Renal pelvis (tissue), 4 donors: ENCODE results near the gene LRRC14B. TPM values are rescaled to one million over a fixed set of nuclear protein-coding genes. Genes with fewer than 3 reads are reported as not detected.
A peak's percentile ranks its signal among the peaks of the same experiment; 100 is the strongest.
"Not testable (repeated sequence)": the region's sequence is repeated elsewhere in the genome, so short reads cannot be mapped to it uniquely, and the experiment has no call there.

Source experiments
- DNase-seq: peaks from one replicate; pipeline ENCODE4 v3.0.0-alpha.2; 2013
- polyA plus RNA-seq, 3 donors: library from polyadenylated mRNA; unstranded; fragments of 120-200 nt; gene quantifications; one replicate each; pipeline ENCODE4 v1.2.1, GENCODE V29; 2013; ENCODE audit not compliant: insufficient read length in 3 of 3

LRRC14B gene
- polyA plus RNA-seq, 3 donors, result 0.10 TPM; not detected in 1

- DNase-seq, result no peak
Measured at GRCh38 chr5:204966-205670, 13.8 kb downstream of the LRRC14B start.

DNA sequence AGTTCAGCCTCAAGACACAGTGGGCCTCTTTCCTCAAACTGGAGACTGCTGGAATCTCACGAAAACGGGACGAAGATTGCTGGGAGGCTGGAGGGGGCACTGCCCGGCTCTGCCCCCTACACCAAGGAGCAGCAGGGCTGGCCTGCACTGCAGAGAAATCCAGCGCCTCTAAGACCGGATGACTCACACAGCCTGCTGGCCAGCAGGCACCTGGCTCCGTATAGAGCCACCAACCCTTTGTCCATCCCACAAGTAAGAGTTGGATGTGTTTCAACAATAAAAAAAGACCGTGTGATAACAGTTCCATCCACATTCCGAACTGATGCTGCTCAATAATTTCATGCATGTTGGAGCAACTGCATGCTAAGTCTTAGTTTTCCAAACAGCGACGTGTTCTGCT lies 15.1 kb downstream of the LRRC14B start:
- DNase-seq, result no peak

DNA sequence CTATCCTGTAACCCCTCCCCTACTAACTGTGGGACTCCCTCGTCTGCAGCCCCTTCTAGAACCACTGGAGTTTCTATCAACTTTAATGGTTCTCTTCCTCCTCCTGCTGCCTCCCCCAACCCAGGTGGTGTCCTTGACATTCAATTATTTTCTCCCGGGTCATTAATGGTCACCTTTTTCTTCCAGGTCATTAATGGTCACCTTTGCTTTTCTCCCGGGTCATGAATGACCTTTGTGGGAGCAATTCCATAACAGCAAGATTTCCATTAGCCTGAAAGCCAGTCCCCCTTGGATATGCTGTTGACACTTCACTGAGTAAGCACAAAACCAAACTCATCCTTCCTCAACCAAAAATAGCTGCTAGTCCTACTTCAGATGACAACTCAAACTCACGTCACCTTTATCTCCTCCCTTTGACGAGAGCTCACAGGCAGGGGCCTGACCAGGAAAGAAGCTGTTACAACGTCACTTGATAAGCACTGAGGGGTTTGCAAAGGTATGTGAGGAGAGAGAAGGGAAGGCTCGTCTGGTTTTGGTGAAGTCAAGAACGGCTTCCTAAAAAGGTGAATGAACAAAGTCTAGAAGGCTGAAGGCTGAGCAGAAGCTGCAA lies 15.7 kb downstream of the LRRC14B start:
- DNase-seq, result no peak

DNA sequence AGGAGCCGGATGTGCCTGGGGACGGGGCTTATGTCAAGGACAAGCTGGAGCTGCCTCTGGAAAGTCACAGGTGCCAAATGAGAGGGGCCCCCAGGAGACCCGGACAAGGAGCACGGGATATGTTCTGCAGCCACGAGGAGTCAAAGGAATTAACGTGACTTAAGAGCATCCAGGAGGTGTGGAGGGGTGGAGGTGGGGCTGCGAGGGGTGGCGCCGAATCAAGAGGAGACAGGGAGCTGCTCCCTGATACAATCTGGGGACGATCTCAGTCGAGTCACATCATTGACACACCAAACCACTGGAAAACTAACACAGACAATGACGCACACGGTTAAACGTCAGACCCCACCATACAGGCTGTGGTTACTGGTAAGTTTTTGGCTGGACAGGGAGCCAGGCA lies 16.3 kb downstream of the LRRC14B start:
- no peak for DNase-seq

DNA sequence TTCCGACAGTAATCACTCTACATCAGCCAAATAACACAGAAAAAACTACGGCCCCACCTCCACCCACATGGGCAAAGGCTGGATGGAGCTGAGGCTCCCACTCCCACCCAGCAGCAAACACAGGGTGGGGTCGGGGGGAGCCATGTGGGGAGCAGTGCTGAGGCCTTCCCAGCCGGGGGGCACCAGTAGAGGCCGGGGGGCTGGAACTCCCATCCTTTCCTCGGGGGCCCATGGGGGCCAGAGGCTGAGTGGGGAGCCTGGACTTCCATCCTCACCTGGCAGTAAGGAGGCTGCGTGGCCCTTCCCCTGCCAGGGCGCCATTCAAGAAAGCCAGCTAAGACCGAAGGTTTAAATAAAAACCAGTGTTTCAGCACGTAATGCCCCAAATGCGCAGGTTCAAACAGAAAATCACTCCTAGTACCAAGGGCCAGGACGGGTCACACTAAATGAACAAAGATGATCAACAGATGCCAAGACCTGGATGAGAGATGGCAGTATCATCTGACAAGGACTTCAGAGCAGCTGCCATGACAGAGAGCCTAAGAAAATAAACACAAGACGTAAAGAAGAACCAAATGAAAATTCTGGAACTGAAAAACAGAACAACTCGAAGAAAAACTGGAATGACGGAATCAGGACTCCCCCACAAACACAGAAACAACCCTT lies 17.3 kb downstream of the LRRC14B start:
- DNase-seq, result no peak

- no peak for DNase-seq
Measured at GRCh38 chr5:213803-214395, 22.6 kb downstream of the LRRC14B start.

GRCh38 chr5:215256-215655 lies 24.0 kb downstream of the LRRC14B start:
- DNase-seq, result not testable (repeated sequence)

DNA sequence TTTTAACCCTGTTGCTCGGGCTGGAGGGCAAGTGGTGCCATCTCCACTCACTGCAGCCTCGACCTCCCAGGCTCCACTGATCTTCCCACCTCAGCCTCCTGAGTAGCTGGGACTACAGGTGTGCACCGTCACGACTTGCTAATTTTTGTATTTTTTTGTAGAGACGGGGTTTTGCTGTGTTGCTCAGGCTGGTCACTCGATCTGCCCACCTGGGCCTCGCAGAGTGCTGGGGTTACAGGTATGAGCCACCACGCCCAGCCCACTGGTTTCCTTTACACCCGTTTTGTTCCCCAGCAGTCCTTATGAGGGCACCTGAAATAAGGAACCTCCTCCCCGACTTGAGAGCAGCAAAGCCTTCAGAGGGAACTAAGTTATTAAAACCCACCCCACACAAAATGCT lies 24.8 kb downstream of the LRRC14B start:
- DNase-seq, result not testable (repeated sequence)

GRCh38 chr5:217494-218456 lies 26.5 kb downstream of the LRRC14B start, which contains the start of the genes CCDC127 and SDHA:
Gene CCDC127, minus strand, starts transcription at chr5:218153. Its CDS starts 1,304 bp downstream, at chr5:216849.
Gene SDHA, plus strand, starts transcription at chr5:218320. Its CDS starts 36 bp downstream, at chr5:218356.
- peak; percentile 93 for DNase-seq

- no peak for DNase-seq
Measured at GRCh38 chr5:218457-219291, 27.4 kb downstream of the LRRC14B start.

DNA sequence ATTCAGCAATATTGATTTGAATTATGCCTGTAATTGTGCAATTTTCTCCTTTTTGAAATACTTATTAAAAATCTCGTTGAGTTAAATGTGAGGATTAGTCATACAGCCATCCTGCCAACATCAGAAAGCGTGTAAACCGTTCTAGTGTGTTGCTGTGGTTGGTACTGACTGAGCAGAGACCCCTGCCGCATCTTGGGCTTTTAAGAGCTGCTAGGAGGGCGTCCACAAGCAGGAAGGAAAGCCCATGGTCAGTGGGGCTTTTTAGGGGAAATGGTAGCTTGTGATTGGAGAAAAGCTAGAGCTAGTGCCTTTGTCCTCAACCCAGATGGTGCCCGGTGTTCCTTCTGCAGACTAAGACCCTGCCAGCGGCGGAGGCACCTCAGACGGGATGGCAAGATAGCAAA lies 28.2 kb downstream of the LRRC14B start:
- DNase-seq, result no peak

DNA sequence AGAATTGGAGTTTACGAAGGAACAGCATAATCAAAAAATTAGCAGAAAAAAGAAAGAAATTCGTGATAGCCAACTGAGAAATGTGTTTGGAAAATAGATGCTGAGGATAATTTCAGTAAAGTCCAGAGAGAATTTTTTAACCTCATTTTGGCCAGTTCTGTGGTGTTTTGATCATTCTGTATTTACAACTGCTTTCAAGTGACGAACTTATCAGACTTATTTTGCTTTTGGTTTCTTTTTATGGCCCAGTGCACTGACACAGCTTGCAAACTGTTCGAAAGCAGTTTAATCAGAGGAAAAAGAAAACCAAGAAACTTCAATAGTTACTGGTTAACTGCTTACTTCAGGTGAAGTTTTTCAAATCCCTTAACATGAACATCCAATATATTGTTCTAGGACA lies 28.7 kb downstream of the LRRC14B start:
- DNase-seq, result no peak

GRCh38 chr5:222951-223715 lies 31.8 kb downstream of the LRRC14B start:
- not testable (repeated sequence) for DNase-seq

GRCh38 chr5:223791-224190 lies 32.5 kb downstream of the LRRC14B start:
- no peak for DNase-seq

DNA sequence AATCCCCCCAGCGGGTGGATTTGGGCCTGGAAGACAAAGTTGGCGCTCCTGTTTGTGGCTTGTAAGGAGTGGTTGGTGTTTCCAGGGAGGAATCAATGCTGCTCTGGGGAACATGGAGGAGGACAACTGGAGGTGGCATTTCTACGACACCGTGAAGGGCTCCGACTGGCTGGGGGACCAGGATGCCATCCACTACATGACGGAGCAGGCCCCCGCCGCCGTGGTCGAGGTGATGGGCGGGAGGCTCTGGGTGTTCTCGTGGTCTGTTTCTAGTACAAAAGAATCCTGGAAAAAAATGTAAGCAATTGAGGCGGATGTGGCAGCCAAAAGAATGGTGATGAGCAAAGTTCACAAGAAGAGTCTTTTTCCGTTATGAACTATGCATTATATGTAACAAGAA lies 34.0 kb downstream of the LRRC14B start:
- no peak for DNase-seq

DNA sequence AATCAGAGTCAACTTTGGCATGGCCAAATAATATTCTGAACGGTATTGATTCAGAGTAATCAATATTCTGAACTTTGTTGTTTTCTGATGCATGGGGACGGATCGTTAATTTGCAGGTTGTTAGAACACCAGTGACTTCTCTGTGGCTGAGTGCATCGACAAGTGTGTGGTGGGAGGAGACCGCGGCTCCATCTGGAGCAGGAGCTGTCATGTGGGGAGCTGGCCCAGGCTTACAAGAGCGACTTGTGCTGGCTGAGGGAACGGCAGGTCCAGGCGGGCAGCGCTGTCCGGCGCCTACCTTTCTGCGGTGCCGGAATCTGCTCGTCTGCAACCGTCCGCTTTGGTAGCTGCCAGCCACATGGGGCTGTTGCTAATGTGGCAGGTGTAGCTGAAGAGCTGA lies 36.1 kb downstream of the LRRC14B start:
- not testable (repeated sequence) for DNase-seq

DNA sequence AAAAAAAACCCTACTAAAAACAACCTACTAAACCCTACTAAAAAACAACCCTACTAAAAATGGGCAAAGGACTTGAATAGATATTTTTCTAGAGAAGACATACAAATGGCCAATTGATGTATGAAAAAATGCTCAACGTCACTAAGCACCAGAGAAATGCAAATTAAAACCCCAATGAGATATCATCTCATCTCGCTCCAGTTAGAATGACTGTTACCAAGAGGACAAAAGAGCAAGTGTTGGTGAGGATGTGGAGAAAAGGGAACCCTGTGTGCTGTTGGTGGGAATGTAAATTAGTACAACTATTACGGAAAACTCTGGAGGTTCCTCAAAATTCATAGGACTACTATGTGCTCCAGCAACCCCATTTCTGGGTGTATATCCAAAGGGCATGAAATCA lies 37.6 kb downstream of the LRRC14B start:
- DNase-seq, result no peak

- no peak for DNase-seq
Measured at GRCh38 chr5:230711-231110, 39.4 kb downstream of the LRRC14B start.

DNA sequence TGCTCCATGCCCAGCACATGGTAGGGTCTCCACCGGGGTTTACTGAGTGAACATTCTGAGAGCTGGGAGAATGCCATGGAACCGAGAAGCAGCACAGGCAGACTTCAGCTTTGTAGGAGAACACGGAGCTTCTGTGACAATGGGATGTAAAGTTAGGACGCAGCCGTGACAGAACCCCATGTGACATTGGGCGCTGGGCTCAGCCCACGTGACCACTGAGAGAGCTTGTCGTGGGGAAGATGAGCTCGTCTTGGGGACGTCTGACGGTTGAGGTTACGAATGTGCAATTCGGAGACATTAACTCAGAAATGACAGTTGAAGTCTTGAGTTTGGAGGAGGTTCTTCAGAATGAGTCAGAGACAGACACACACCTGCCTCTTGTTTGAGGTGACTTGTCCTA lies 40.4 kb downstream of the LRRC14B start:
- DNase-seq, result no peak

- DNase-seq, result peak; percentile 21
Measured at GRCh38 chr5:233426-233825, 42.1 kb downstream of the LRRC14B start.
